GM11168 (cell line): ENCODE data around the gene ZNF600.
"Not testable (repeated sequence)": the region's sequence is repeated elsewhere in the genome, so short reads cannot be mapped to it uniquely, and the experiment has no call there.

Source experiments
- in situ Hi-C: fragments of 300-500 bp; cut with MboI; formaldehyde crosslinking; loops from one replicate; pipeline ENCODE4 v1.12.0; 2022; ENCODE audit warnings: low sequenced_read_pairs; ENCODE audit not compliant: unreplicated experiment

ZNF600 gene

GRCh38 chr19:52743091-52743490 lies 43.5 kb downstream of the ZNF600 start:
- in situ Hi-C loops: no loop called here

- in situ Hi-C loops: no loop called here
Observed at GRCh38 chr19:52742516-52742915, 44.1 kb downstream of the ZNF600 start.

GRCh38 chr19:52741951-52742485 lies 44.6 kb downstream of the ZNF600 start:
- in situ Hi-C loops: no loop called here

GRCh38 chr19:52741371-52741770 lies 45.2 kb downstream of the ZNF600 start:
- in situ Hi-C loops: not testable (repeated sequence)

- in situ Hi-C loops: no loop called here
Observed at GRCh38 chr19:52739576-52739975, 47.0 kb downstream of the ZNF600 start.

- in situ Hi-C loops: no loop called here
Observed at GRCh38 chr19:52735734-52736133, 50.9 kb downstream of the ZNF600 start.

- in situ Hi-C loops: no loop called here
Observed at GRCh38 chr19:52734893-52735661, 51.5 kb downstream of the ZNF600 start, which contains the start of gene ZNF611. ZNF611 (minus strand) TSS chr19:52735044; CDS start chr19:52715894, 19,150 bp downstream.

GRCh38 chr19:52734331-52734892 lies 52.2 kb downstream of the ZNF600 start:
- in situ Hi-C loops: no loop called here

- in situ Hi-C loops: not testable (repeated sequence)
Observed at GRCh38 chr19:52726051-52726450, 60.5 kb downstream of the ZNF600 start.

- in situ Hi-C loops: no loop called here
Observed at GRCh38 chr19:52725528-52725961, 61.0 kb downstream of the ZNF600 start.

GRCh38 chr19:52724701-52725514 lies 61.7 kb downstream of the ZNF600 start:
- in situ Hi-C loops: no loop called here

GRCh38 chr19:52723907-52724598 lies 62.5 kb downstream of the ZNF600 start:
- in situ Hi-C loops: not testable (repeated sequence)

- in situ Hi-C loops: no loop called here
Observed at GRCh38 chr19:52722062-52723003, 64.3 kb downstream of the ZNF600 start.

- in situ Hi-C loops: not testable (repeated sequence)
Observed at GRCh38 chr19:52720541-52720940, 66.0 kb downstream of the ZNF600 start.

GRCh38 chr19:52716522-52716921 lies 70.1 kb downstream of the ZNF600 start:
- in situ Hi-C loops: no loop called here

- in situ Hi-C loops: not testable (repeated sequence)
Observed at GRCh38 chr19:52715902-52716301, 70.7 kb downstream of the ZNF600 start.

GRCh38 chr19:52715330-52715729 lies 71.3 kb downstream of the ZNF600 start:
- in situ Hi-C loops: not testable (repeated sequence)
